OCI-LY7 (cell line): ENCODE data around the gene ZDHHC1. TPM values are rescaled to one million over a fixed set of nuclear protein-coding genes. Genes with fewer than 3 reads are reported as not detected.

ENCODE experiments used
- BruUV-seq: library from RNA; stranded (reverse); fragments of 400-500 nt; replicated peaks from 2 replicates; lab custom pipeline; 2021; lab: Mats Ljungman, UMichigan
- CTCF ChIA-PET: fragments of 300-600 bp; sonication (Branson Sonifier 250); formaldehyde crosslinking; loops from one replicate; lab custom pipeline; 2022; ENCODE audit warnings: antibody characterized with exemption; ENCODE audit not compliant: unreplicated experiment; lab: Charles Lee
- POLR2A ChIA-PET: fragments of 300-600 bp; sonication (Branson Sonifier 250); formaldehyde crosslinking; loops from one replicate; lab custom pipeline; 2022; ENCODE audit warnings: antibody characterized with exemption; lab: Charles Lee
- DNase-seq: peaks from one replicate; pipeline ENCODE4 v3.0.0-alpha.2; 2015; ENCODE audit warnings: low spot score
- H2AFZ ChIP-seq: fragments of 200-600 bp; sonication (generic), shearing (Covaris generic); 2 replicates; pipeline ENCODE4 v1.6.1; 2014; ENCODE audit warnings: mild to moderate bottlenecking, antibody characterized with exemption, low read length, moderate library complexity
- H3K27ac ChIP-seq: fragments of 200-600 bp; sonication (generic); 2 replicates; pipeline ENCODE4 v1.5.1; 2014; ENCODE audit warnings: mixed run types, low read depth, mild to moderate bottlenecking, moderate library complexity, low read length, inconsistent platforms; ENCODE audit not compliant: poor library complexity, severe bottlenecking
- H3K36me3 ChIP-seq: fragments of 200-600 bp; sonication (generic); 2 replicates; pipeline ENCODE4 v1.6.1; 2014; ENCODE audit warnings: mild to moderate bottlenecking, antibody characterized with exemption, low read length, moderate library complexity, mixed read lengths; ENCODE audit not compliant: insufficient read depth
- H3K4me1 ChIP-seq: fragments of 200-600 bp; sonication (generic); 2 replicates; pipeline ENCODE4 v1.5.1; 2014; ENCODE audit warnings: mild to moderate bottlenecking, low read length; ENCODE audit not compliant: insufficient read depth, poor library complexity, severe bottlenecking
- H3K4me2 ChIP-seq: fragments of 200-600 bp; sonication (generic); 2 replicates; pipeline ENCODE4 v1.6.1; 2014; ENCODE audit warnings: mild to moderate bottlenecking, low read length
- H3K4me3 ChIP-seq: fragments of 200-600 bp; sonication (generic); 2 replicates; pipeline ENCODE4 v1.5.1; 2014; ENCODE audit warnings: mild to moderate bottlenecking, low read depth, low read length; ENCODE audit not compliant: poor library complexity, severe bottlenecking
- H3K79me2 ChIP-seq: fragments of 200-600 bp; sonication (generic); 2 replicates; pipeline ENCODE4 v1.6.1; 2016; ENCODE audit warnings: low read depth, mild to moderate bottlenecking, low read length, moderate library complexity, mixed read lengths; ENCODE audit not compliant: insufficient read depth
- H3K9me2 ChIP-seq: fragments of 200-600 bp; sonication (generic); 2 replicates; pipeline ENCODE4 v1.6.1; 2016; ENCODE audit warnings: mild to moderate bottlenecking, low read length, mixed read lengths; ENCODE audit not compliant: insufficient read depth
- H3K9me3 ChIP-seq: fragments of 200-600 bp; sonication (generic); 2 replicates; pipeline ENCODE4 v1.6.1; 2014; ENCODE audit warnings: mild to moderate bottlenecking, mixed run types, low read length, mixed read lengths
- H4K20me1 ChIP-seq: fragments of 200-600 bp; sonication (generic); 2 replicates; pipeline ENCODE4 v1.6.1; 2014; ENCODE audit warnings: mild to moderate bottlenecking, antibody characterized with exemption, low read length, moderate library complexity, mixed read lengths; ENCODE audit not compliant: insufficient read depth
- CTCF ChIP-seq: fragments of 200-600 bp; sonication (generic); conservative IDR thresholded peaks from 2 replicates; pipeline ENCODE4 v1.5.1; 2014; ENCODE audit warnings: mild to moderate bottlenecking, antibody characterized with exemption, low read length, moderate library complexity, mixed read lengths
- EZH2phosphoT487 ChIP-seq: fragments of 200-600 bp; sonication (generic); IDR thresholded peaks from 2 replicates; pipeline ENCODE4 v1.6.1; 2018; ENCODE audit warnings: low read depth, borderline replicate concordance, mild to moderate bottlenecking, mixed run types, antibody characterized with exemption, low read length, moderate library complexity, mixed read lengths
- intact Hi-C: fragments of 100-400 bp; cut with micrococcal nuclease; formaldehyde crosslinking; loops from one replicate; pipeline ENCODE4 v1.10.0; 2022; ENCODE audit not compliant: unreplicated experiment
- total RNA-seq, 2 experiments: library from RNA; depleted of rRNA in 1 of 2; stranded (reverse); fragments of >200 nt in 1 of 2; shearing (Covaris generic) in 1 of 2; gene quantifications; 2 replicates each; pipeline ENCODE4 v1.2.3, GENCODE V29; 2014 to 2022

ZDHHC1 gene
- total RNA-seq, 2 experiments from 2014 or later: not detected

- H2AFZ ChIP-seq: no peak overlapping the region
- TF ChIP-seq CTCF (no peak), EZH2phosphoT487 (no peak)
- no peaks in the 10 kb centered on the region for H3K9me3 ChIP-seq
- DNase-seq: no peak
- H3K36me3 ChIP-seq: no peaks in the 10 kb centered on the region
- intact Hi-C loops: no loop called here
- H3K4me3 ChIP-seq: no peak overlapping the region
- CTCF ChIA-PET: interaction anchor here (0.5 kb wide), 1 partner anchor 38 kb away, joined by 3 read pairs; no protein-coding TSS in a partner anchor
- no peak overlapping the region for H3K4me2 ChIP-seq
- H3K27ac ChIP-seq: no peak overlapping the region
- no peaks in the 10 kb centered on the region for H3K79me2 ChIP-seq
- POLR2A ChIA-PET: interaction anchor here (0.6 kb wide), 1 partner anchor 391 kb away, joined by 4 read pairs; no protein-coding TSS in a partner anchor
- BruUV-seq: no TSS peak
- H3K9me2 ChIP-seq: no peaks in the 10 kb centered on the region
- H4K20me1 ChIP-seq: no peaks in the 10 kb centered on the region
- no peaks in the 10 kb centered on the region for H3K4me1 ChIP-seq
These were observed 31.3 kb downstream of the ZDHHC1 start for GRCh38 chr16:67384778-67385510.

GRCh38 chr16:67383284-67383683 lies 33.0 kb downstream of the ZDHHC1 start:
- POLR2A ChIA-PET: no interaction called here
- intact Hi-C loops: no loop called here

More at GRCh38 chr16:67383284-67383683, 33.0 kb downstream of the ZDHHC1 start:
- H3K4me3 ChIP-seq: no peak overlapping the region
- H2AFZ ChIP-seq: no peak overlapping the region
- CTCF ChIA-PET: no interaction called here
- no peaks in the 10 kb centered on the region for H3K4me1 ChIP-seq
- no peak overlapping the region for H3K4me2 ChIP-seq
- no peak for DNase-seq
- no TSS peak for BruUV-seq
- no peaks in the 10 kb centered on the region for H3K9me3 ChIP-seq
- no peak overlapping the region for H3K27ac ChIP-seq
- no peaks in the 10 kb centered on the region for H3K79me2 ChIP-seq
- H3K36me3 ChIP-seq: no peaks in the 10 kb centered on the region
- TF ChIP-seq CTCF: no peak
- no peak for TF ChIP-seq EZH2phosphoT487
- H3K9me2 ChIP-seq: no peaks in the 10 kb centered on the region
- H4K20me1 ChIP-seq: no peaks in the 10 kb centered on the region
